NCI-H748 (cell line): ENCODE results near the gene NUP210L.
"Not testable (repeated sequence)": the region's sequence is repeated elsewhere in the genome, so short reads cannot be mapped to it uniquely, and the experiment has no call there.

Experiments
- DNase-seq: peaks from one replicate; lab custom pipeline; 2025; ENCODE audit not compliant: unreplicated experiment; lab: John Stamatoyannopoulos, UW

NUP210L gene

DNA sequence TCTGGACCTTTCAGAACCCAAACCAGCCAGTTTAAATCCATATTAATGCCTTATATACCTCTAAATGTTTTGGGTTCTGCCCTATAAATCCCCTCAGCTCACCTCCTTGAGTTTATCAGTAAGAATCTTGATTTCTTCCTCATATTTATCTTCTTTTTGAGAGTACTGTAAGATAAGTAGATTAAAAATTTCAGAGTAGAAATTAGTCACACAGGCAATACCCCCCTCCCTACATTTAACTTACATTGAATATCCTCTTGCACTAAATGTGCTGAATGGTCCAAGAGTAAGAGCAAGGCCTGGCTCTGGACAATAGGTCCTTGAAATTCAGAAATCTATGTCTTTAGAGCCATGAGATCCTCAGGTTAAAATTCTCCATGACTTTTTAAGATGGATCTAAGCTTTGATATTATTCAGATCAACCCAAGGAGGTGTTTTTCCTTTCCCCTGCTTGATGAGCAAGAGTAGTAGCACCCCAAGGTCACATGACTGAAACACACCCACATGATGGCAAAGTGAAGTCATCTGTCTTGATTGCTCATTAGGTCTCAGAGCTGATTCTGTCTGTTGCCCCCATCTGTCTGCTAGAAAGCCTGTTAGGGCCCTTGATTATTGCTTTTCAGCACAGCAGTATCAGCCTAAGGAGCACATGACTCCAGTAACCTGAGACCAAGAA lies 15.8 kb upstream of the NUP210L start:
- no peak for DNase-seq

DNA sequence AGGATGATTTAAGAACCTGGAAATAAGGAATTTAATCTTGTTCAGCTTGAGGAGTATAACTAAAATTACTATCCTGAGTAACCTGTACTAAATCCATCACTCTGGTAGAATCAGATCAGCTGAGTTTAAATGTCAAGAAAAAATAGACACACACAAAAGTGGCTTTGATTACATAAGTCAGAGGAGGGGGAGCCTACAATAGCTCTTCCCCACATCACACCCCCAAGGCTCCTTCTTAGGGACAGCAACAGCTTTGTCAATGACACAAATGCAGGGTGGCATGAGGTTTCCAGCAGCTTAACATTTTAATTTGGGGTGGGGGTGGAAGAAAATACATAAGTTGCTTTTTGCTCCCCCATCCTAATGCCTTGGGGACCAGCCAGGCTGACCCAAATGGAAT lies 12.6 kb upstream of the NUP210L start:
- no peak for DNase-seq

DNA sequence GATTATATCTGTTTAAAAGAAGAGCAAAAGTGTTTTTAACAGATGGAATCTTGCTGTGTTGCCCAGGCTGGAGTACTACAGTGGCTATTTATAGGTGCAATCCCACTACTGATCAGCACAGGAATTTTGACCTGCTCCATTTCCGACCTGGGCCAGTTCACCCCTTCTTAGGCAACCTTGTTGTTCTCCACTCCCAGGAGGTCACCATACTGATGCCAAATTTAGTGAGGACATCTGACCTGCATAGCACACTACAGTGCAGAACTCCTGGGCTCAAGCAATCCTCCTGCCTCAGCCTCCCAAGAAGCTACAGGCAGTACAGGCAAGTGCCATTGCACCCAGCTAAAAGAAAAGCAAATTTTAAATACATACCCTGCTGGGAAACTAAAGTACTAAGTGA lies 11.3 kb upstream of the NUP210L start:
- DNase-seq: no peak

DNA sequence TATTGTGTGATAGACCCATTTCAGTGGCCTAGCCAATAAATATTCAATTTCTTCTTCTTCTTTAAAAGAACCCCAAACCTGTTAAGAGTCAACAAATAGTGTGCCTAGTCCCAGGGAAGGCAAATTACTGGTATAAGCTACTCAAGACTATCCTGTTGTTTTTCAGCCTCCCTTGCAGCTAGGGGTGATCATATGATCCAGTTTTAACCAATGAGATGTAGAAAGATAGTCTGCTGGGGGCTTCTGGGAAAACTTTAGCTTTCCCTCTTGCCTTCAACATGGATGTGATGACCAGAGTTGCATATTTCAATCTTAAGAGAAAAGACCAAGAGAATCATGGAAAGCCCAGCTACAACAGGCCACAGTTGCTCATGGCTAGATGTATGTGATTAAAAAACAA lies 4.7 kb upstream of the NUP210L start:
- DNase-seq: no peak

DNA sequence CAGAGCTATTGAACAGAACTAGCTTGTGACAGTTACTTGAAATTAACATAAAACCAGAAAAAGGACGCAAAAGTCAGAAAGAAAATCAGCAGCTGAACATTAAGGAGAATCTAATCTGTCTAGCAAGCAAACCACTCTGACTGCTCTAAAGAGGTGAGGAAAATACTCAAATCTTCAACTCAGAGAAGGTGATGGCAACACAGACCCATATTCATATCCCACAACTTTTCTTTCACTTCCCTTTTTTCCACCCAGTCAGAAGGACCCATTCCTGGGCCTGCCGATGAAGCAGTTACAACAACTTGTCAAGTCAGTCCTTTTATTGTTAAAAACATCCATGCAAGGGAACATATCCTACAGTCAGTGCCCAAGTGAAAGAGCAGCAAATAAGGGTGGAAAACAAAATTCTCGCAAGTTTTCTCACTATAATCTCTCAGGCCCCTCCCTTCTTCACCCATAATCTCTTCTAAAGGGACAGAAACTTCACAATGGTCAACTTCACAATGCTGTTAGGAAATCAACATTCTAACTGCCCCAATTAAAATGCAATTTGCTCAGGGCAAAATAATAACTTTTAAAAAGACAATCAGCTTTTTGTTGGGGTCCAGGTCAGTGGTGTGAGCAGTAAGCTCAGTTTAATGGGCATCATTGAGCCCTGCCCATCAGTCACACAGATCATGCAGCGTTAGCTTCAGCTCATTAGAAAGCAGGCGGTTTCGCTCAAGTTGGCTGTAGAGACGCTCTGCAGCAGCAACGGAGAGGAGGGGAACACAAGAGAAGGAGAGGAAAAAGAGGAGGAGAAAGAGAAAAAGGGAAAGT lies 3.6 kb upstream of the NUP210L start:
- no peak for DNase-seq

DNA sequence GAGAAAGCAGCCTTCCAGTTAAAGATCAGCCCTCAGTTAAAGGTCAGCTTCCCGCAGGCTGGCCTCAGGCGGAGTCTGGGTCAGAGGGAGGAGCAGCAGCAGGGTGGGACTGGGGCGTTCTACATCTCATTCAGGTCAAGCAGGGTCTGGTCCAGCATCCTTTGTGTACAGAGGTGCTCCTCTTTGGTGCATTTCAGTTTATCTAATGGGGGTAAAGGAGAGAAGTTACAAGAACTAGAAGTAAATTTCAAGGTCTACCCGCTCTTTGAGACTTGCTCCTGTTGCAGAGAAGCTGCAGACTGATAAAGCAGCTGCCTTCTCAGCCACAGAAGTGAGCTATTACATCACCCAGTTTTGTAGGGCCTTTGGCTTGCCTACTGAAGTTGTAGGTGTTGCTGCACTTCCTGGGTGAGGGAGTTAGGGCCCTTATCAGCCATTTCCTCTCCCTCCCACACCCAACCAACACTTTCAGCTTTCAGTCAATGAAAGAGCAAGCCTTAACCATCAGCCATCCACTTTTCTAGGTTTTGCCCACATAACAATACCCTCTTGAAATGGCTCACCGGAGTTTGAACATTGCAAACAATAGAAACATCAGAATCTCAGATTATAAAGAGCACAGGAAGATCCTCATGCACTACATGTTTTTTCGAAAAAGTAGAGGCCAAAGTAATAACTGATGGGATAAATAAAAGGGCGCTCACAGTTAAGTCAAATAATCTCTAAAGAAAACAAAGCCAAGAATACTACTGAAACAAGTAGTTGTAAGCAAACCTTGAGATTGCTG lies 2.8 kb upstream of the NUP210L start:
- no peak for DNase-seq

DNA sequence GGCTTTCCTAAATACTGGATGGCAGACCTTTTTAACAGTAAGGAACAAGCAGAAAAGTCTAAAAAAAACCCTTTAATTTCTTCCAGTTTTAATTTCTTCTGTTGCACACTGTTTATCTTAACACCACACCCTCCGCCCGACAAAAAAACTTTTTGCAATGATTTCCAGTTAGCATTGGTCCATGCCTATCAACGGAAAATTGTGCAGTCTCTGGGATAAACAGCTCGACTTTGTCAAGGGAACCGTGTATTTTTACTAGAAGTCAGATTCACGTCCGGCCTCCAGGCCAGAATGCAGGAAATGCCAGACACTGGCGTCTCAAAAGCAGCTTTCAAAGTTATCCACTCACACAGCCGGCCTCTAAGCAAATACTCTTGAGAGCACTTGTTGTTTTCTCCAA lies 378 bp upstream of the NUP210L start:
- no peak for DNase-seq

DNA sequence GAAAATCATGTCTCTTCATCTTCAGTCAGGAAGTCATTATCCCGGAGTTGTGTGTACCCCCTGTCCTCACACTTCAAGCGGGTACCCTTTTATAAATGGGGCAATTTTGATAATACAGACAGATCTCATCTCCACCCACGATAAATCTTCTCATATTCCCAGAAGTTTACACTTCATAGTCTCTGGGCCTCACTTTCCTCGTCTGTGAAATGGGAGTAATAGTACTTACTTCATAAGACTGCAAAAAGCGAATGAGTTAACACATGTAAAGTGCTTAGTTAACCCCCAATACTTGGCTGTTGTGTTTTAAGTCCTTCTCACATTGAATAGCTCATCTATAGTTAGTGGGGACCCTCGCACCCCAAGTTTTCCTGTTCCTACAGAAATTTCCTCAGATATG lies 820 bp downstream of the NUP210L start:
- DNase-seq: no peak

DNA sequence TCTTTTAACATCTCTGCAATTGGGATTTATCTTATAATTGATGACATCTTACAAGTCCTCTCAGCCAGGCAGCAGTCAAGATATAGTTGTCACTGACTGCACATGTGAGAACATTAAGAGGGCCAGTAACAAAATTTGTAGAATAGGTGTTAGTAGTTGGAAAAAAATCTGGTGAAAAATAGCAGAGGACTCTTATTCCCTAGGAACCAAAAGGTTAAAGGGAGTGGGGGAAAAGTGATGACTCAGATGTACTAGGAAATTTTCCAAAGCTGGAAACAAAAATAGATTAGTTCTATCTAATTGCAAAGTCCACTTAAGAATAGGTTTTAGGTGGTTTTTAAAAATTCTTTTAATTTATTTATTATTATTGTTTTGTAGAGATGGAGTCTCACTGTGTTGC lies 3.6 kb downstream of the NUP210L start:
- no peak for DNase-seq

DNA sequence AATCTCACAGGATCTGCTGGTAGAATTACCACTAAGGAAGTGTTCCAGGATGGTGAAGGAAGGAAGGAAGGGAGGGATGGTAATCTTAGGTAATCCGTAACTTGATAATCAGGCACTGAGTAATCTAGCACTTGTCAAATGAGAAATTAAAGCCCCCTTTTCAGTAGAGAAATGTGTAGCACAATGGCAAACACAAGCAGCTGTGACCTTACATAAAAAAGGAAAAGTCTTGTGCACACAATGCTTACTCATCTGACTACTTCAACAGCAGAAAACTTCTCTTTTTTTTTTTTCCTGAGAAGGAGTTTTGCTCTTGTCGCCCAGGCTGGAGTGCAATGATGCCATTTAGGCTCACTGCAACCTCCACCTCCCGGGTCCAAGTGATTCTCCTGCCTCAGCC lies 6.1 kb downstream of the NUP210L start:
- DNase-seq: no peak

DNA sequence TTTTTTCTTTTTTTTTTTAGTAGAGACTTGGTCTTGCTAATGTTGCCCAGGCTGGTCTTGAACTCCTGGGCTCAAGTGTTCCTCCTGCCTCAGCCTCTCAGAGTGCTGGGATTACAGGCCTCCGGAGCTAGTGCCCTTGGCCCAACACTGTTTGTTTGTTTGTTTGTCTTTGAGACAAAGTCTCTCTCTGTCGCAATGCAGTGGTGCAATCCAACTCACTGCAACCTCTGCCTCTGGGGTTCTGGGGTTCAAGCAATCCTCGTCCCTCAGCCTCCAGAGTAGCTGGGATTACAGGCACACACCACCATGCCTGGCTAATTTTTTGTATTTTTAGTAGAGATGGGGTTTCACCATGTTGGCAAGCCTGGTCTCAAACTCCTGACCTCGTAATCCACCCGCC lies 7.4 kb downstream of the NUP210L start:
- DNase-seq: not testable (repeated sequence)

DNA sequence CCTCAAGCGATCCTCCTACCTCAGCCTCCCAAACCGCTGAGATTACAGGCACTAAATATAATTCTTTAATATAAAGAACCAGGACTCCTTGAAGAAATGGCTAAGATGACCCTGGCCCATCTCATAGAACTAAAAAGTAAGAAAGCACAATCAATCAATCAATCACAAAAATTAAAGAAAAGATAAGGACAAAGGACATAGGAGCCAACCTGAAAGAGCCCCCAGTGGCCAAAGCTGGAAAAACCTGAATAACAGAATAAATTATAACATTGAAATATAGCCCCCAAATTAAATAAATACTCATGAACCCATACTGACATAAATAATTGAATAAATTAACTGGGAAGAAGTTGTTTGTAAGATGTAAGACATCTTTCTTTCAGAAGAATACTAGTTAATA lies 8.9 kb downstream of the NUP210L start:
- no peak for DNase-seq

DNA sequence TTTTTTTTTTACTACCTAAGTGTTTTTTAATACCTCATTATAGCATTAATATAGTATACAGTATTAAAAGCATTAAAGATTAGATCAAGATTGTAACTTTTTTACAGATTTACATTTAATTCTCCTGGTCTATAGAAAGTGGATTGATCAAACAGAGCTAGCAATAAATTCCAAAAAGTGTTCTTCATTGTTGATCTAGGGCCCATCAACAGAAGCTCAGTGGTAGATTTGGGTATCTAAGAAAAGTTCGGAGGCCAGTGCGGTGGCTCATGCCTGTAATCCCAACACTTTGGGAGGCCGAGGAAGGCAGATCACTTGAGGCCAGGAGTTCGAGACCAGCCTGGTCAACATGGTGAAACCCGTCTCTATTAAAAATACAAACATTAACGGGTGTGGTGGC lies 12.5 kb downstream of the NUP210L start:
- no peak for DNase-seq

DNA sequence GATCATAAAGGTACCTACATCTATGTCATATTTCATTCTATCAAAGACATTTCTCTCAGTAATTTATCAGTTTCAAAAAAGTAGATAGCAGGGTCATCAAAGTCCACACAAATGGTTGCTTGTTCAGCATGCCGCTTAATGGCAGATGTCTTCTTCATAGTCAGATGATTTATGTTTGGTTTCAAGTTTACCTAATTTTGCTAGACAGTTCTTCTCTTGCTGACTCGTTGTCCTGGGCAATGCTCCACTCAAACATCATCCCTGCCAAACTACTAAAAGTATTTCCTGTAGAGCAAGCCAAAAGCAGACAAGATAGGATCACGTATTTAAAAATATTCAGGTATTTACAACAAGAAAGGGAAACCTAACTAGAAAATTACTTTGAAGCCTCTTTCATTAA lies 13.6 kb downstream of the NUP210L start:
- DNase-seq: no peak

DNA sequence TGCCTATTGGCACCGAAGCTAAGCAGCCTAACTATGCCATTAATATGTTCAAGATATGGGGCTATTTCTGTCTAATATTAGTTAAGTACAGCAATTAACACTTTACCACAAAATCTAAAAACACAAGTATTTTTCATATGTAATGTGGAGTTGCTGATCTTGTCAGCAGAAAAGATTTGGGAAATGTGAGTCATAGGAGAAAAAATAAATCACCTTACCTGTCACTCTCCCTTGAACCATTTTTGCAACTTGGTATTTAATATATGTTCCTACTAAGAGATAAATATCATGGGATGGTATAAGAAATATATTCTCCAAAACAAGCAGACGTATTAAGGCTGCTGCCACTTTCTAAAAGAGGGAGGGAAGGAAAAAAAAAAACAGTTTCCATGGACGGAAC lies 17.0 kb downstream of the NUP210L start:
- no peak for DNase-seq

DNA sequence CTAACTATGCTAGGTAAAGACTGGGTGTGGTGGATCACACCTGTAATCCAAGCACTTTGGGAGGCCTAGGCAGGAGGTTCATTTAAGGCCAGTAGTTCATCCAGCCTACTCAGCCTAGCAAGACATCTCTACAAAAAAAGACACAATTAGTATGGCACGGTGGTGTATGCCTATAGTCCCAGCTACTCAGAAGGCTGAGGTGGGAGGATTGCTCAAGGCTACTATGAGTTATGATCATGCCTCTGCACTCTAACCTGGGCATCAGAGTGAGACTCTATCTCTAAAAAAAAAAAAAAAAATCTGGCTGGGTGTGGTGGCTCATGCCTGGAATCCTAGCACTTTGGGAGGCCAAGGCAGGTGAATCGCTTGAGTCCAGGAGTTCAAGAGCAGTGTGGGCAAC lies 21.6 kb downstream of the NUP210L start:
- DNase-seq: no peak

DNA sequence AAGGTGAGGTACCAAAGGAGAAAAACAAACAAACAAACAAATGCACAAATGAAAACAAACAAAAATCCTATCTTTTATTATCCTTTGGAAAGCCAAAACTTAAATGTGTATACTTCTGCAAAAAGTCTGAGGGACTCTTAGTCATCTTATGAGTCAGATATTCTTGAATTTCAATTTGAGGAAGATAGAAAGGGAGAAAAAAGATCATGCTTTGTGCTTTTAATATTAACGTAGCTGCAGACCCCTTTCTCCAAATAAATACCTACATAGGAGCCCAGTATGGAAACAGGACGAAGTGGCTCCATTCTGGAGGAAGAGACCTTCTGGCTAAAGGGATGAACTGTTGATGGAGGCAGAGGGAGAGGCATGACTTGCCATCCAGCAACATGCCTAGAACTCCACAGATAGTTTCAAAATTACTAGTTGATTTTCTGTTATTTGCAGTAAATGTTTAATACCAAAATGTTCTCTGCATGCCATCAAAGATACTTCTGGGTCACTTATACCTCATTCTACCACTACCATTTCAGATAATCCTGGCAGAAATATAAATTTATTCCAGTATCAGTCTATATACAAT lies 25.4 kb downstream of the NUP210L start:
- no peak for DNase-seq

DNA sequence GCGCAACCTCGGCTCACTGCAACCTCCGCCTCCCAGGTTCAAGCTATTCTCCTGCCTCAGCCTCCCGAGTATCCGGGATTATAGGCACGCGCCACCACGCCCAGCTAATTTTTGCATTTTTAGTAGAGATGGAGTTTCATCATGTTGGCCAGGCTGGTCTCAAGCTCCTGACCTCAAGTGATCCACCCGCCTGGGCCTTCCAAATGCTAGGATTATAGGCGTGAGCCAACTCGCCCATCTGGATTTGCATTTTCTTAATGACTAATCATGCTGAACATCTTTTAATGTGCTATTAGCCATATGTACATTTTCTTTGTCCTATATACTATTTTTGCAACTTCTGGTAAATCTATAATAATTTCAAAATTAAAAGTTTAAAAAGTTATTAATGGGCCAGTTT lies 31.7 kb downstream of the NUP210L start:
- not testable (repeated sequence) for DNase-seq

DNA sequence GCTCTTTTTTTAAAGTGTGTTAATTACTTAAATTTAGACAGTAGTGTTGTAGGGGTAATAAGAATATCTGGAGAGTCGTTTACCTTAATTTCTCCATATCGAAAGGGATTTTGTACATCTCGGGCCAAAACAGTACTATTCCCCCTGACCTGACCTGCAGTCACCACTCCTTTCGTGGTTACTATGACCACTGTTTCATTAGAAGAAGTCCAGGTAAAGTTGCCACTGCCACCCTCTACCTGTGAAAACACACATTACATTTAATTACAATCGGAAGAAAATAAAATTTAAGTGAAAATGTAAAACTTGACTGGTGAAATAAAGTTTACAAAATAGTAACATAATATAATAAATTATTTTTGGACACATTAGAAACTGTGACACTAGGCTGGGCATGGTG lies 37.2 kb downstream of the NUP210L start:
- no peak for DNase-seq

DNA sequence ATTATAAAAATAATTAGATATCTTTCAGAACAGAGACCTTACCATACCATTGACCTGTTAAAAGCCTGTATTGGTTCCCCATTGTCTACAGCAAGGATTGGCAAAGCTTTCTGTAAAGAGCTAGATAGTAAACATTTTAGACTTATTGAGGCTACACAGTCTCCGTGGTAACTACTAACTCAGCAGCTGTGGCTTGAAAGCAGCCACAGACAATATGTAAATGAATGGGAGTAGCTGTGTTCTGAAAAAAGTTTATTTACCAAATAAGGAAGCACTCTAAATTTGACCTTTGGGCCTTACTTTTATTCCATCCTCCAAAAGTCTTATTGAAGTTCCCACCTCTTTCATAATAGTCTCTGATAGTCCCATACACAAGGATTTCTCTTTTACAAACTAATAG lies 39.7 kb downstream of the NUP210L start:
- peak; percentile 11 for DNase-seq

DNA sequence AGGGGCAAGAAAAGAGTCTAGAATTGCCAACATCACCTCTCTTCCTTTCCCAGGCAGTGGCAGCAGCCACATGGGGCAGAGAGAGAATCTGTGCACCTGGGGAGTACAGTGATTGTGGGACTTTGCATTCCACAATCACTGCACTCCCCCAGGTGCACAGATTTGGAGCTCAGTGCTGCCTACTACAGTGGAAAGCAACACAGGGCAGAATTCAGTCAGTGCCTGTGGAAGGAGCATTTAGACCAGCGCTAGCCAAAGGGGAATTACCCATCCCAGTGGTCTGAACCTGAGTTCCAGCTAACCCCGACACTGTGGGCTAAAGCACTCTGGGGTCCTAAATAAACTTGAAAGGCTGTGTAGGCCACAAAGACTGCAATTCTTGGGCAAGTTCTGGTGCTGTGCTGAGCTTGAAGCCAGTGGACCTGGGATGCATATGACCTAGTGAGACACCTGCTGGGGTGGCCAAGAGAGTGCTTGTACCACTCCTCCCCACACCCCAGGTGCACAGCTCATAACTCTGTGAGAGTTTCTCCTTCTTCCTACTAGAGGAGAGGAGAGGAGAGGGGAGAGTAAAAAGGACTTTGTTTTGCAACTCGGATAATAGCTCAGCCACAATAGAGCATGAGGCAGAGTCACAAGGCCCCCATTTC lies 50.3 kb downstream of the NUP210L start:
- no peak for DNase-seq
